OCI-LY1 (cell line): ENCODE measurements around the gene FAT1.

Experiments
- CTCF ChIP-seq: fragments of 200-600 bp; sonication (generic), shearing (Covaris generic); IDR thresholded peaks from 2 replicates; pipeline ENCODE4 v1.5.1; 2017; ENCODE audit warnings: mild to moderate bottlenecking, antibody characterized with exemption, low read length, moderate library complexity, mixed read lengths
- EZH2 ChIP-seq: fragments of 200-600 bp; sonication (generic), shearing (Covaris generic); IDR thresholded peaks from 2 replicates; pipeline ENCODE4 v1.8.0; 2017; ENCODE audit warnings: borderline replicate concordance, mixed run types, mild to moderate bottlenecking, antibody characterized with exemption, low read length, moderate library complexity, mixed read lengths

- TF ChIP-seq CTCF (no peak), EZH2 (no peak)
Measured at GRCh38 chr4:186680641-186681040, 43.0 kb downstream of the FAT1 start.
